Raji (cell line): Measurements from ENCODE around the gene PHLDB1.

Experiments used
- POLR2A ChIP-seq: IDR thresholded peaks from 2 replicates; pipeline ENCODE4 v1.6.1; 2011; ENCODE audit warnings: low read depth, low read length, control low read depth; ENCODE audit not compliant: insufficient read depth

Gene PHLDB1

GRCh38 chr11:118643142-118643994, 36.0 kb downstream of the PHLDB1 start:
- no peak for TF ChIP-seq POLR2A

- TF ChIP-seq POLR2A: no peak
Observed at GRCh38 chr11:118643995-118644345, 36.6 kb downstream of the PHLDB1 start.

- no peak for TF ChIP-seq POLR2A
Observed at GRCh38 chr11:118644496-118644895, 37.1 kb downstream of the PHLDB1 start.

- TF ChIP-seq POLR2A: no peak
Observed at GRCh38 chr11:118645066-118645715, 37.8 kb downstream of the PHLDB1 start.

- TF ChIP-seq POLR2A: no peak
Observed at GRCh38 chr11:118646393-118646792, 39.0 kb downstream of the PHLDB1 start.

GRCh38 chr11:118648291-118648690, 40.9 kb downstream of the PHLDB1 start:
- TF ChIP-seq POLR2A: no peak

GRCh38 chr11:118649941-118650340, 42.5 kb downstream of the PHLDB1 start:
- TF ChIP-seq POLR2A: no peak

GRCh38 chr11:118650366-118650765, 43.0 kb downstream of the PHLDB1 start:
- no peak for TF ChIP-seq POLR2A

- TF ChIP-seq POLR2A: no peak
Observed at GRCh38 chr11:118651820-118652219, 44.4 kb downstream of the PHLDB1 start.

- TF ChIP-seq POLR2A: no peak
Observed at GRCh38 chr11:118652681-118653181, 45.3 kb downstream of the PHLDB1 start.

- no peak for TF ChIP-seq POLR2A
Observed at GRCh38 chr11:118653684-118654390, 46.4 kb downstream of the PHLDB1 start.

GRCh38 chr11:118655486-118656190, 48.2 kb downstream of the PHLDB1 start:
- no peak for TF ChIP-seq POLR2A

GRCh38 chr11:118656563-118657165, 49.2 kb downstream of the PHLDB1 start:
- TF ChIP-seq POLR2A: no peak

- TF ChIP-seq POLR2A: no peak
Observed at GRCh38 chr11:118657238-118657637, 49.8 kb downstream of the PHLDB1 start.

GRCh38 chr11:118657709-118658428, 50.5 kb downstream of the PHLDB1 start:
- no peak for TF ChIP-seq POLR2A
